ENCODE data around the gene MNT.
A peak's percentile ranks its signal among the peaks of the same experiment; 100 is the strongest.

Gene MNT

DNA sequence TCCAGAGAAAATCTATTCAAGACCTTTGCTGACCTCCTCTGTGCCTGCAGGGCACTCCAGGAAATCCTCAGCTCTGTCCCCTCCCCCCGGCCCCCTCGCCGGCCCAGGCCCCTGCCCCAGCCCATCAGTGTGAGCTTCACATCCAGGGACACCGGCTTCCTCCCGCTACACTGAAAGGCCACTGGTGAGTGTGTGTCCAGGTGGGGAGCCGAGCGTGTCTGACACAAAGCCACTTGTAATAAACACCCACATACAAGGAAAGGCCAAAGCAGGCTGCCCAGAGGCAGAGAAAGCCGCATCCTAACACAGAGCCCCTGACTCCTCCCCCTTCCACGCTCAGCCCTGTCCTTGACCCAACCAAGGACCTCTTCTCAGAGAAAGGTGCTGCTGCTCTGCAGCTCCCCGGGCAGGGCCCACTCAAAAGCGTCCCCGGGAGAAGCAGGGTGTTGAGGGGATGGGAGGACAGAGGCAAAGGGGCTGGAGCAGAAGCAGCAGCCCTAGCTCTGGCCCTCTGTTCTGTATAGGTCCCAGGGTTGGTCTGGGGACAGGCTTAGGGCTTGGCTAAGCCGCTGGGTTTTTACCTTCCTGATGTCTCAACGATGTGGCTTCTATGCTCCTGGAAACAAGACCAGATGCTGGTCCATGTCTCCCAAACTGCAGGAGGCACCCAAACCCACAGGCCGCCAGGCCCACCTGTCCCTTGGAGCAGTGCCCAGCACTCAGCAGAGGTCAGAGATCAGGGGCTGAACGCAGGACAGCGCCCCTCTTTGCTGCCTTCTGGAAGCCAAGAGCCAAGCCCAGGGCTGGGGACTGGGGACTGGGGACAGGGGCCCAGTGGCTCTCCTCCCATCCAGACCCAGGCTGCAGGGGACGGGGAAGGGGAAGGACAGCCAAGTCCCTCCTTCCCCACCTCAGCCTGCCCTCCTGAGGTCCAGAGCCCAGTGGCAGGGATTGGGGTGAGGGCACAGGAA, 15.3 kb downstream of the MNT start:
- Histone ChIP-seq H3K4me3 (ENCODE audit: low read depth, low read length) (no peak overlapping the region), H3K9me3 (ENCODE audit: control insufficient read depth, insufficient read depth, low read length) (no peaks in the 10 kb centered on the region), H3K9ac (ENCODE audit: low read depth, low read length) (no peak overlapping the region), H3K27me3 (ENCODE audit: control insufficient read depth, insufficient read depth, low read length) (no peaks in the 10 kb centered on the region), H3K4me1 (ENCODE audit: control insufficient read depth, insufficient read depth, low read length) (no peaks in the 10 kb centered on the region), H3K27ac (ENCODE audit: low read depth, low read length) (peak overlapping the region; percentile 18), H3K36me3 (ENCODE audit: control insufficient read depth, insufficient read depth, low read length) (peaks cover 27% of the 10 kb centered on the region)

GRCh38 chr17:2384439-2385127, 16.3 kb downstream of the MNT start:
- Histone ChIP-seq H3K27me3 (ENCODE audit: control insufficient read depth, insufficient read depth, low read length) (no peaks in the 10 kb centered on the region), H3K9ac (ENCODE audit: low read depth, low read length) (no peak overlapping the region), H3K36me3 (ENCODE audit: control insufficient read depth, insufficient read depth, low read length) (peaks cover 23% of the 10 kb centered on the region), H3K27ac (ENCODE audit: low read depth, low read length) (no peak overlapping the region), H3K4me3 (ENCODE audit: low read depth, low read length) (no peak overlapping the region), H3K9me3 (ENCODE audit: control insufficient read depth, insufficient read depth, low read length) (no peaks in the 10 kb centered on the region), H3K4me1 (ENCODE audit: control insufficient read depth, insufficient read depth, low read length) (no peaks in the 10 kb centered on the region)

GRCh38 chr17:2383628-2384167, 17.2 kb downstream of the MNT start:
- H3K27me3 ChIP-seq (ENCODE audit: control insufficient read depth, insufficient read depth, low read length) = no peaks in the 10 kb centered on the region
- no peaks in the 10 kb centered on the region for H3K9me3 ChIP-seq (ENCODE audit: control insufficient read depth, insufficient read depth, low read length)
- H3K4me1 ChIP-seq (ENCODE audit: control insufficient read depth, insufficient read depth, low read length) = no peaks in the 10 kb centered on the region
- H3K9ac ChIP-seq (ENCODE audit: low read depth, low read length) = no peak overlapping the region
- peaks cover 31% of the 10 kb centered on the region for H3K36me3 ChIP-seq (ENCODE audit: control insufficient read depth, insufficient read depth, low read length)
- no peak overlapping the region for H3K4me3 ChIP-seq (ENCODE audit: low read depth, low read length)
- no peak overlapping the region for H3K27ac ChIP-seq (ENCODE audit: low read depth, low read length)

GRCh38 chr17:2380950-2381649, 19.8 kb downstream of the MNT start:
- Histone ChIP-seq H3K9me3 (ENCODE audit: control insufficient read depth, insufficient read depth, low read length) (no peaks in the 10 kb centered on the region), H3K36me3 (ENCODE audit: control insufficient read depth, insufficient read depth, low read length) (peaks cover 31% of the 10 kb centered on the region), H3K9ac (ENCODE audit: low read depth, low read length) (no peak overlapping the region), H3K4me1 (ENCODE audit: control insufficient read depth, insufficient read depth, low read length) (no peaks in the 10 kb centered on the region), H3K27me3 (ENCODE audit: control insufficient read depth, insufficient read depth, low read length) (no peaks in the 10 kb centered on the region), H3K4me3 (ENCODE audit: low read depth, low read length) (no peak overlapping the region), H3K27ac (ENCODE audit: low read depth, low read length) (no peak overlapping the region)

- Histone ChIP-seq H3K9ac (ENCODE audit: low read depth, low read length) (no peak overlapping the region), H3K36me3 (ENCODE audit: control insufficient read depth, insufficient read depth, low read length) (peaks cover 31% of the 10 kb centered on the region), H3K27me3 (ENCODE audit: control insufficient read depth, insufficient read depth, low read length) (no peaks in the 10 kb centered on the region), H3K4me3 (ENCODE audit: low read depth, low read length) (no peak overlapping the region), H3K9me3 (ENCODE audit: control insufficient read depth, insufficient read depth, low read length) (no peaks in the 10 kb centered on the region), H3K27ac (ENCODE audit: low read depth, low read length) (no peak overlapping the region), H3K4me1 (ENCODE audit: control insufficient read depth, insufficient read depth, low read length) (no peaks in the 10 kb centered on the region)
These were observed 20.5 kb downstream of the MNT start for GRCh38 chr17:2380226-2380922.

DNA sequence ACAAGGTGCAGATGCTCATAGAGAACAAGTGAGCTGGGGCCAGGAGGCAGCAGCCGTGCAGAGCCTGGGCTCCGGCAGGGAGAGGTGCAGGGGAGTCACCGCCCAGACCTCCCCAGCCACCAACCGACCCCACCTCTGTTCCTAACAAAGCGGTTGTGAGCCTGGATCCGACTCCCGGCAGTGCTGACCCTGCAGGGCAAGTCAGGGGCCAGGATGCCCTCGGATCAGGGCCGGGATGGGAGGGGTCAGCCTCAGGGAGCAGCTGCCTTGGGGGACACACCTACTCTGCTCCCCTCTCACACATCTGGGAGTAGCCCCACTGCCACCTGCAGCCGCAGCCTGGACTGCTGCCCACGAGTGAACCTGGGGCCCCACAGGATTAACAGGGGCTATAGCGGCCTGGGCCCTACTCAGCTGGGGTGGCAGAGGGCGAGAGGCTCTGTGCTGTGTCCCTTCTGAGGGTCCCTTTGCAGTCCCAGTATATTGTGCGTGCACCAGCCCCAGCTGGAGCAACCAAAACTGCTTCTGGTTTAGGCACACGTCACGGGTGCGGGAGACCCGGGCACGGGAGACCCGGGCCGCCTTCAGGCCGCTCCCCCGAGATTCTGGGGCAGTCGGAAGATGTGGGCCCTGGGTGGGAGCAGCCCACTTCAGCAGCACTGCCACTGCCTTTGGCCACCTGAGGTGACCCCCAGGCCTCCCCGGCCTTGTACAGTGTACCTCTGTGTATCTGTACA, 21.2 kb downstream of the MNT start:
- Histone ChIP-seq H3K9ac (ENCODE audit: low read depth, low read length) (no peak overlapping the region), H3K27ac (ENCODE audit: low read depth, low read length) (no peak overlapping the region), H3K27me3 (ENCODE audit: control insufficient read depth, insufficient read depth, low read length) (no peaks in the 10 kb centered on the region), H3K9me3 (ENCODE audit: control insufficient read depth, insufficient read depth, low read length) (no peaks in the 10 kb centered on the region), H3K4me1 (ENCODE audit: control insufficient read depth, insufficient read depth, low read length) (no peaks in the 10 kb centered on the region), H3K4me3 (ENCODE audit: low read depth, low read length) (no peak overlapping the region), H3K36me3 (ENCODE audit: control insufficient read depth, insufficient read depth, low read length) (peaks cover 36% of the 10 kb centered on the region)

- Histone ChIP-seq H3K9me3 (ENCODE audit: control insufficient read depth, insufficient read depth, low read length) (no peaks in the 10 kb centered on the region), H3K27me3 (ENCODE audit: control insufficient read depth, insufficient read depth, low read length) (no peaks in the 10 kb centered on the region), H3K9ac (ENCODE audit: low read depth, low read length) (no peak overlapping the region), H3K4me3 (ENCODE audit: low read depth, low read length) (no peak overlapping the region), H3K27ac (ENCODE audit: low read depth, low read length) (no peak overlapping the region), H3K36me3 (ENCODE audit: control insufficient read depth, insufficient read depth, low read length) (peaks cover 40% of the 10 kb centered on the region), H3K4me1 (ENCODE audit: control insufficient read depth, insufficient read depth, low read length) (no peaks in the 10 kb centered on the region)
These were observed 22.0 kb downstream of the MNT start for GRCh38 chr17:2378905-2379304.

DNA sequence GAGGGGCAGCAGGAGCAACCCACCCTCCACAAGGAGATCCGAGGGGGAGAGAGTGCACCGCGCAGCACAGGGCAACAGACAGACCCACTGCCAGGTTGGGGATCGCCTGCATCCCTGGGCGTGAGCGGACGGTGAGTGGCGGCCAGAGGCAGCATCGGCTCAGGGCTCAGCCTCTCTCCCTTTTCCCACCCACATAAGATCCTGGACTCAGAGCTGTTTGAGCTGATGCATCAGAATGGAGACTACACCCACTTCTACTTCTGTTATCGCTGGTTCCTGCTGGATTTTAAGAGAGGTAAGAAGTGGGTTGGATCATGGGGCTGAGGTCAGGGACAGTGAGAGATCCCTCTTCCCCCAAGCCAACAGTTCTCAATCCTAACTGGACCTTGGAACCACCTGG, 23.2 kb downstream of the MNT start:
- no peaks in the 10 kb centered on the region for H3K27me3 ChIP-seq (ENCODE audit: control insufficient read depth, insufficient read depth, low read length)
- H3K4me1 ChIP-seq (ENCODE audit: control insufficient read depth, insufficient read depth, low read length) = no peaks in the 10 kb centered on the region
- no peaks in the 10 kb centered on the region for H3K9me3 ChIP-seq (ENCODE audit: control insufficient read depth, insufficient read depth, low read length)
- H3K9ac ChIP-seq (ENCODE audit: low read depth, low read length) = no peak overlapping the region
- no peak overlapping the region for H3K27ac ChIP-seq (ENCODE audit: low read depth, low read length)
- peaks cover 51% of the 10 kb centered on the region for H3K36me3 ChIP-seq (ENCODE audit: control insufficient read depth, insufficient read depth, low read length)
- no peak overlapping the region for H3K4me3 ChIP-seq (ENCODE audit: low read depth, low read length)

DNA sequence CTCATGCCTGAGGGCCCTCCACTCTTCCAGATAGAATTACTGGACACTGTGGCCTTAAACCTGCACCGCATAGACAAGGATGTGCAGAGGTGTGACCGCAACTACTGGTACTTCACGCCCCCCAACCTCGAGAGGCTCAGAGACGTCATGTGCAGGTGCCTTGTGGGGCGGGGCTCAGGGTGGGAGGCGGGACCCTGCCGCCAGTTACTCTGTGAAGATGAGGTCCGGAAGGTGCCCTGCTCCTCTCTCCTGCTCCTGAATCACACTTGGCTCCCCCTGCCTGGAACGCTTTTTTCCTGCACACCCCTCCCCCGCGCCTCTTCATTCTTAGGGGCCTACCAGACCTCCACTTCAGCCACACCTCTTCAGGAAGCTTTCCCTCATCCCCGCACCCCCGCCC, 24.8 kb downstream of the MNT start:
- no peaks in the 10 kb centered on the region for H3K4me1 ChIP-seq (ENCODE audit: control insufficient read depth, insufficient read depth, low read length)
- H3K27ac ChIP-seq (ENCODE audit: low read depth, low read length) = no peak overlapping the region
- H3K27me3 ChIP-seq (ENCODE audit: control insufficient read depth, insufficient read depth, low read length) = no peaks in the 10 kb centered on the region
- H3K9ac ChIP-seq (ENCODE audit: low read depth, low read length) = no peak overlapping the region
- H3K9me3 ChIP-seq (ENCODE audit: control insufficient read depth, insufficient read depth, low read length) = no peaks in the 10 kb centered on the region
- H3K36me3 ChIP-seq (ENCODE audit: control insufficient read depth, insufficient read depth, low read length) = peaks cover 52% of the 10 kb centered on the region
- H3K4me3 ChIP-seq (ENCODE audit: low read depth, low read length) = no peak overlapping the region

- H3K36me3 ChIP-seq (ENCODE audit: control insufficient read depth, insufficient read depth, low read length) = peaks cover 52% of the 10 kb centered on the region
- H3K9me3 ChIP-seq (ENCODE audit: control insufficient read depth, insufficient read depth, low read length) = no peaks in the 10 kb centered on the region
These were observed 25.5 kb downstream of the MNT start for GRCh38 chr17:2375406-2375805.

More at GRCh38 chr17:2375406-2375805, 25.5 kb downstream of the MNT start:
- H3K4me3 ChIP-seq (ENCODE audit: low read depth, low read length) = no peak overlapping the region
- no peak overlapping the region for H3K27ac ChIP-seq (ENCODE audit: low read depth, low read length)
- H3K4me1 ChIP-seq (ENCODE audit: control insufficient read depth, insufficient read depth, low read length) = no peaks in the 10 kb centered on the region
- no peak overlapping the region for H3K9ac ChIP-seq (ENCODE audit: low read depth, low read length)
- H3K27me3 ChIP-seq (ENCODE audit: control insufficient read depth, insufficient read depth, low read length) = no peaks in the 10 kb centered on the region
